Caco-2 (cell line): ENCODE measurements around the gene SORCS2. TPM values are rescaled to one million over a fixed set of nuclear protein-coding genes. Genes with fewer than 3 reads are reported as not detected.

Experiments used
- BruUV-seq: library from RNA; stranded (reverse); fragments of 400-500 nt; replicated peaks from 2 replicates; lab custom pipeline; 2021; lab: Mats Ljungman, UMichigan
- CTCF ChIA-PET: fragments of 300-600 bp; sonication (Branson Sonifier 250); formaldehyde crosslinking; loops from one replicate; lab custom pipeline; 2022; ENCODE audit warnings: antibody characterized with exemption; lab: Charles Lee
- POLR2A ChIA-PET: fragments of 300-600 bp; sonication (Branson Sonifier 250); formaldehyde crosslinking; loops from one replicate; lab custom pipeline; 2022; ENCODE audit warnings: antibody characterized with exemption; lab: Charles Lee
- DNase-seq, 2 experiments: peaks; one replicate each; pipeline versions ENCODE4 v3.0.0 to v3.0.0-alpha.2; 2020 to 2022
- H3K27me3 ChIP-seq: replicated peaks from 2 replicates; pipeline ENCODE4 v1.6.0; 2011; ENCODE audit warnings: low read length; ENCODE audit not compliant: control insufficient read depth, insufficient read depth
- H3K36me3 ChIP-seq: 2 replicates; pipeline ENCODE4 v1.5.1; 2011; ENCODE audit warnings: low read length; ENCODE audit not compliant: control insufficient read depth, insufficient read depth
- H3K4me1 ChIP-seq: fragments of 250-450 bp; sonication (Bioruptor Pico); 2 replicates; pipeline ENCODE4 v1.5.1; 2020; ENCODE audit warnings: mild to moderate bottlenecking
- H3K4me3 ChIP-seq: 2 replicates; pipeline ENCODE4 v1.5.1; 2011; ENCODE audit warnings: low read depth, mild to moderate bottlenecking, control low read depth, low read length
- H3K9me3 ChIP-seq: fragments of 250-450 bp; sonication (Bioruptor Pico); 2 replicates; pipeline ENCODE4 v1.5.1; 2020; ENCODE audit warnings: mild to moderate bottlenecking, moderate library complexity
- H3K27ac Mint-ChIP-seq: one replicate; pipeline ENCODE4 v1.8.0; 2022; ENCODE audit warnings: mixed read lengths; ENCODE audit not compliant: unreplicated experiment
- H3K27me3 Mint-ChIP-seq: one replicate; pipeline ENCODE4 v1.8.0; 2022; ENCODE audit warnings: mixed read lengths; ENCODE audit not compliant: insufficient read depth, unreplicated experiment
- H3K36me3 Mint-ChIP-seq: one replicate; pipeline ENCODE4 v1.8.0; 2022; ENCODE audit warnings: mild to moderate bottlenecking, mixed read lengths; ENCODE audit not compliant: insufficient read depth, unreplicated experiment
- H3K4me1 Mint-ChIP-seq: one replicate; pipeline ENCODE4 v1.8.0; 2022; ENCODE audit warnings: low read depth, mixed read lengths; ENCODE audit not compliant: unreplicated experiment
- H3K4me3 Mint-ChIP-seq: one replicate; pipeline ENCODE4 v1.8.0; 2022; ENCODE audit warnings: mild to moderate bottlenecking, moderate library complexity, mixed read lengths; ENCODE audit not compliant: unreplicated experiment
- H3K9me3 Mint-ChIP-seq: one replicate; pipeline ENCODE4 v1.8.0; 2022; ENCODE audit warnings: mixed read lengths; ENCODE audit not compliant: unreplicated experiment
- intact Hi-C: fragments of 100-400 bp; cut with micrococcal nuclease; formaldehyde crosslinking; loops from one replicate; pipeline ENCODE4 v1.10.0; 2022; ENCODE audit not compliant: unreplicated experiment
- total RNA-seq: library from RNA; stranded (reverse); gene quantifications from 2 replicates; pipeline ENCODE4 v1.2.3, GENCODE V29; 2022
- TF ChIP-seq, protein P1 (sequence below), 2 experiments: fragments of 200-600 bp in 1 of 2; IDR thresholded peaks; 1 replicate in 1 of 2; 2 replicates in 1 of 2; pipeline versions ENCODE4 v1.5.1 to v1.8.0; 2011 to 2022; ENCODE audit warnings: antibody characterized with exemption in 1 of 2, control low read depth in 1 of 2, inconsistent platforms in 1 of 2, low read depth in 1 of 2, low read length in 1 of 2, mild to moderate bottlenecking in 1 of 2, moderate library complexity in 1 of 2; ENCODE audit not compliant: insufficient read depth in 1 of 2, severe bottlenecking in 1 of 2, unreplicated experiment in 1 of 2

The SORCS2 gene
- total RNA-seq, 1 experiment from 2014 or later, result 1.6 TPM

DNA sequence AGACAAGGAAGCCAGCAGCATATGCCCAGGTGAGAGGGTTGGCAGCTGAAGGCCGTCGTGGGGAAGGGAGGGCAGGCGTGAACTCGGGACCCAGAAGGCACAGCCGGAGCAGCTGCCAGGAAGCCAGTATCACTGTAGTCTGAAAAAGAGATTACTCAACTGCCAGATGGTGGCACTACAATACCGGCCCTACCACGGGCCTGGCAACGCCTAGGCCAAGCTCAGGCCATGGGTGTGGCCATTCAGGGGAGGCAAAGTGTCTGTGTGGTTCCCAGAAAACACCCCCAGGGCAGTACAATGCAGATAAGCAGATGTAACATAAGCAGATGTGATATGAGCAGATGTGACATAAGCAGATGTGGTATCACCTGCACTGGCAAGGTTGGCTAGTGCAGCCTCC is 511.4 kb downstream of the SORCS2 start:
- Histone ChIP-seq H3K4me3 (no peak overlapping the region), H3K4me1 (peaks cover 4% of the 10 kb centered on the region), H3K36me3 (no peaks in the 10 kb centered on the region), H3K9me3 (no peaks in the 10 kb centered on the region), H3K27me3 (no peaks in the 10 kb centered on the region)
- intact Hi-C loops, result no loop called here
- Mint-ChIP-seq H3K9me3 (no peaks in the 10 kb centered on the region), H3K4me1 (no peaks in the 10 kb centered on the region), H3K36me3 (no peaks in the 10 kb centered on the region), H3K27ac (no peak overlapping the region), H3K27me3 (no peaks in the 10 kb centered on the region), H3K4me3 (no peak overlapping the region)
- POLR2A ChIA-PET, result no interaction called here
- DNase-seq, result no peak
- TF ChIP-seq, protein P1, sequence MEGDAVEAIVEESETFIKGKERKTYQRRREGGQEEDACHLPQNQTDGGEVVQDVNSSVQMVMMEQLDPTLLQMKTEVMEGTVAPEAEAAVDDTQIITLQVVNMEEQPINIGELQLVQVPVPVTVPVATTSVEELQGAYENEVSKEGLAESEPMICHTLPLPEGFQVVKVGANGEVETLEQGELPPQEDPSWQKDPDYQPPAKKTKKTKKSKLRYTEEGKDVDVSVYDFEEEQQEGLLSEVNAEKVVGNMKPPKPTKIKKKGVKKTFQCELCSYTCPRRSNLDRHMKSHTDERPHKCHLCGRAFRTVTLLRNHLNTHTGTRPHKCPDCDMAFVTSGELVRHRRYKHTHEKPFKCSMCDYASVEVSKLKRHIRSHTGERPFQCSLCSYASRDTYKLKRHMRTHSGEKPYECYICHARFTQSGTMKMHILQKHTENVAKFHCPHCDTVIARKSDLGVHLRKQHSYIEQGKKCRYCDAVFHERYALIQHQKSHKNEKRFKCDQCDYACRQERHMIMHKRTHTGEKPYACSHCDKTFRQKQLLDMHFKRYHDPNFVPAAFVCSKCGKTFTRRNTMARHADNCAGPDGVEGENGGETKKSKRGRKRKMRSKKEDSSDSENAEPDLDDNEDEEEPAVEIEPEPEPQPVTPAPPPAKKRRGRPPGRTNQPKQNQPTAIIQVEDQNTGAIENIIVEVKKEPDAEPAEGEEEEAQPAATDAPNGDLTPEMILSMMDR (IDR thresholded peaks at IDR 0.05; ENCODE audit: insufficient read depth in 1 of 2, low read depth in 1 of 2, low read length in 1 of 2, severe bottlenecking in 1 of 2, unreplicated experiment in 1 of 2), result no peak
- BruUV-seq, result no TSS peak
- CTCF ChIA-PET, result interaction anchor here (1.1 kb wide), 1 partner anchor 98 kb away, joined by 4 read pairs; no protein-coding TSS in a partner anchor

- peaks cover 4% of the 10 kb centered on the region for H3K4me1 ChIP-seq
Measured at GRCh38 chr4:7704091-7704490, 511.8 kb downstream of the SORCS2 start.

DNA sequence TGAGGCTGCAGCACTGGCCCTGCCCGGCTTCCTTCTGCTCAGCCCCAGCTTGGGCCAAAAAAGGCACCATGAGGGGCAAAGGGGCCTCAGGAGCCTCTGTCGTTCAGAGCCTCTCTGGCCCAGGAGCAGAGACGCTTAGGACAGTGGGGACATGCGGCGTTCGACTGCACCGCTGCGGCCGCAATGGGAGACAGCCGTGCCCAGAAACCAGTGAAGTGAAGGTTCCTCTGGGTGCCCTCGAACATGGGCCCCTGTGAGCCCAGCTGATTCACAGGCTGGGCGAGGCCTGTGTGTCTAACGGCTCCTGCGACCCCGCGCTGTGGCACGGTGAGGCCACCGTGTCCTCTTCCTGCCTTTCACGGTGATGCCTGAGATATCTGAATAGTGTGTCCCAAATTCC is 512.3 kb downstream of the SORCS2 start:
- H3K4me1 ChIP-seq, result peaks cover 4% of the 10 kb centered on the region
- ChIA-PET POLR2A (no interaction called here), CTCF (no interaction called here)
- TF ChIP-seq, protein P1 (IDR thresholded peaks at IDR 0.05; ENCODE audit: insufficient read depth in 1 of 2, low read depth in 1 of 2, low read length in 1 of 2, severe bottlenecking in 1 of 2, unreplicated experiment in 1 of 2), result no peak
- H3K36me3 Mint-ChIP-seq, result no peaks in the 10 kb centered on the region
- no peak overlapping the region for H3K4me3 ChIP-seq
- H3K36me3 ChIP-seq, result no peaks in the 10 kb centered on the region
- intact Hi-C loops, result no loop called here
- DNase-seq, result no peak
- H3K27me3 ChIP-seq, result no peaks in the 10 kb centered on the region
- H3K9me3 ChIP-seq, result no peaks in the 10 kb centered on the region
- H3K27me3 Mint-ChIP-seq, result no peaks in the 10 kb centered on the region
- H3K4me3 Mint-ChIP-seq, result no peak overlapping the region
- H3K9me3 Mint-ChIP-seq, result no peaks in the 10 kb centered on the region
- H3K4me1 Mint-ChIP-seq, result no peaks in the 10 kb centered on the region
- no TSS peak for BruUV-seq
- H3K27ac Mint-ChIP-seq, result no peak overlapping the region

More at GRCh38 chr4:7704091-7704490, 511.8 kb downstream of the SORCS2 start:
- Histone ChIP-seq H3K4me3 (no peak overlapping the region), H3K36me3 (no peaks in the 10 kb centered on the region), H3K9me3 (no peaks in the 10 kb centered on the region), H3K27me3 (no peaks in the 10 kb centered on the region)
- no peaks in the 10 kb centered on the region for H3K9me3 Mint-ChIP-seq
- ChIA-PET POLR2A (no interaction called here), CTCF (interaction anchor here (1.1 kb wide), 1 partner anchor 98 kb away, joined by 4 read pairs; no protein-coding TSS in a partner anchor)
- H3K4me1 Mint-ChIP-seq, result no peaks in the 10 kb centered on the region
- no peak for DNase-seq
- no TSS peak for BruUV-seq
- TF ChIP-seq, protein P1 (IDR thresholded peaks at IDR 0.05; ENCODE audit: insufficient read depth in 1 of 2, low read depth in 1 of 2, low read length in 1 of 2, severe bottlenecking in 1 of 2, unreplicated experiment in 1 of 2), result no peak
- H3K4me3 Mint-ChIP-seq, result no peak overlapping the region
- H3K36me3 Mint-ChIP-seq, result no peaks in the 10 kb centered on the region
- H3K27me3 Mint-ChIP-seq, result no peaks in the 10 kb centered on the region
- H3K27ac Mint-ChIP-seq, result no peak overlapping the region
- intact Hi-C loops, result no loop called here
